ENCODE measurements around the gene ABCA5.

- TF ChIP-seq POLR2A (IDR thresholded peaks at IDR 0.05): no peak
- TF ChIP-seq, protein P1, sequence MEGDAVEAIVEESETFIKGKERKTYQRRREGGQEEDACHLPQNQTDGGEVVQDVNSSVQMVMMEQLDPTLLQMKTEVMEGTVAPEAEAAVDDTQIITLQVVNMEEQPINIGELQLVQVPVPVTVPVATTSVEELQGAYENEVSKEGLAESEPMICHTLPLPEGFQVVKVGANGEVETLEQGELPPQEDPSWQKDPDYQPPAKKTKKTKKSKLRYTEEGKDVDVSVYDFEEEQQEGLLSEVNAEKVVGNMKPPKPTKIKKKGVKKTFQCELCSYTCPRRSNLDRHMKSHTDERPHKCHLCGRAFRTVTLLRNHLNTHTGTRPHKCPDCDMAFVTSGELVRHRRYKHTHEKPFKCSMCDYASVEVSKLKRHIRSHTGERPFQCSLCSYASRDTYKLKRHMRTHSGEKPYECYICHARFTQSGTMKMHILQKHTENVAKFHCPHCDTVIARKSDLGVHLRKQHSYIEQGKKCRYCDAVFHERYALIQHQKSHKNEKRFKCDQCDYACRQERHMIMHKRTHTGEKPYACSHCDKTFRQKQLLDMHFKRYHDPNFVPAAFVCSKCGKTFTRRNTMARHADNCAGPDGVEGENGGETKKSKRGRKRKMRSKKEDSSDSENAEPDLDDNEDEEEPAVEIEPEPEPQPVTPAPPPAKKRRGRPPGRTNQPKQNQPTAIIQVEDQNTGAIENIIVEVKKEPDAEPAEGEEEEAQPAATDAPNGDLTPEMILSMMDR (IDR thresholded peaks at IDR 0.05): no peak
Measured at GRCh38 chr17:69245617-69246016, 81.3 kb downstream of the ABCA5 start.

Data from suprapubic skin (tissue), 3 donors.